Activated CD4-positive, CD25-positive, alpha-beta regulatory T cell treated with anti-CD3 and anti-CD28 coated beads, Interleukin-2, amount 50 U/mL, for 72 hours (primary cell): ENCODE data around the gene SORBS1.

Experiments
- DNase-seq: peaks from one replicate; pipeline ENCODE4 v3.0.0; 2021

Gene SORBS1

GRCh38 chr10:95561177-95561863 lies at the start of gene SORBS1:
SORBS1 (minus strand) TSS chr10:95561371; CDS start chr10:95441135, 120,236 bp downstream.
- DNase-seq, result peak; percentile 88

- no peak for DNase-seq
Observed at GRCh38 chr10:95610727-95611126, 49.6 kb upstream of the SORBS1 start.

GRCh38 chr10:95606922-95607321 lies 45.8 kb upstream of the SORBS1 start:
- no peak for DNase-seq

- DNase-seq, result no peak
Observed at GRCh38 chr10:95605163-95605562, 44.0 kb upstream of the SORBS1 start.

GRCh38 chr10:95604630-95605029 lies 43.5 kb upstream of the SORBS1 start:
- no peak for DNase-seq

GRCh38 chr10:95602382-95602781 lies 41.2 kb upstream of the SORBS1 start:
- no peak for DNase-seq

- peak; percentile 49 for DNase-seq
Observed at GRCh38 chr10:95601116-95601719, 40.0 kb upstream of the SORBS1 start.

- no peak for DNase-seq
Observed at GRCh38 chr10:95600158-95600557, 39.0 kb upstream of the SORBS1 start.

- no peak for DNase-seq
Observed at GRCh38 chr10:95597788-95598187, 36.6 kb upstream of the SORBS1 start.

GRCh38 chr10:95588025-95588424 lies 26.9 kb upstream of the SORBS1 start:
- no peak for DNase-seq

- no peak for DNase-seq
Observed at GRCh38 chr10:95579835-95580535, 18.8 kb upstream of the SORBS1 start.

- DNase-seq, result no peak
Observed at GRCh38 chr10:95579292-95579691, 18.1 kb upstream of the SORBS1 start.

GRCh38 chr10:95578619-95579018 lies 17.4 kb upstream of the SORBS1 start:
- no peak for DNase-seq

- DNase-seq, result no peak
Observed at GRCh38 chr10:95574649-95575365, 13.6 kb upstream of the SORBS1 start.

GRCh38 chr10:95573964-95574604 lies 12.9 kb upstream of the SORBS1 start:
- no peak for DNase-seq

GRCh38 chr10:95573527-95573926 lies 12.4 kb upstream of the SORBS1 start:
- DNase-seq, result no peak

- DNase-seq, result no peak
Observed at GRCh38 chr10:95572131-95572820, 11.1 kb upstream of the SORBS1 start.

GRCh38 chr10:95571390-95571789 lies 10.2 kb upstream of the SORBS1 start:
- DNase-seq, result no peak

- DNase-seq, result no peak
Observed at GRCh38 chr10:95569368-95569767, 8.2 kb upstream of the SORBS1 start.

- DNase-seq, result no peak
Observed at GRCh38 chr10:95567903-95568630, 6.9 kb upstream of the SORBS1 start.

GRCh38 chr10:95566136-95566535 lies 5.0 kb upstream of the SORBS1 start:
- no peak for DNase-seq

GRCh38 chr10:95565336-95565735 lies 4.2 kb upstream of the SORBS1 start:
- no peak for DNase-seq
